TTC549 (cell line): ENCODE results near the gene ALG1.
"Not testable (repeated sequence)": the region's sequence is repeated elsewhere in the genome, so short reads cannot be mapped to it uniquely, and the experiment has no call there.

Source experiments
- FAIRE-seq: peaks from 2 replicates; lab custom pipeline; 2012; peaks lifted over from hg19 to GRCh38; lab: Jason Lieb, UNC

Gene ALG1

DNA sequence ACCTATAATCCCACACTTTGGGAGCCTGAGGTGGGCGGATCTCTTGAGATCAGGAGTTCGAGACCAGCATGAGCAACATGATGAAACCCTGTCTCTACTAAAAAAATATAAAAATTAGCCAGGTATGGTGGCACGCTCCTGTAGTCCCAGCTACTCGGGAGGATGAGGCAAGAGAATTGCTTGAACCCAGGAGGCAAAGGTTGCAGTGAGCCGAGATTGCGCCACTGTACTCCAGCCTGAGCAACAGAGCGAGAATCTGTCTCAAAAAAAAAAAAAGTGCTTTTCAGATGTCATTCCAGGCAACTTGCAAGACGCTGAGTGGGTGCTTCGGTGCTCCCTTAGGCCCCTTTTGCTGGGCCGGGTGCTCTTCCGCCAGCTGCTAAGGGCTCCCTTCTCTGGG is 27.1 kb upstream of the ALG1 start:
- FAIRE-seq, result not testable (repeated sequence)

DNA sequence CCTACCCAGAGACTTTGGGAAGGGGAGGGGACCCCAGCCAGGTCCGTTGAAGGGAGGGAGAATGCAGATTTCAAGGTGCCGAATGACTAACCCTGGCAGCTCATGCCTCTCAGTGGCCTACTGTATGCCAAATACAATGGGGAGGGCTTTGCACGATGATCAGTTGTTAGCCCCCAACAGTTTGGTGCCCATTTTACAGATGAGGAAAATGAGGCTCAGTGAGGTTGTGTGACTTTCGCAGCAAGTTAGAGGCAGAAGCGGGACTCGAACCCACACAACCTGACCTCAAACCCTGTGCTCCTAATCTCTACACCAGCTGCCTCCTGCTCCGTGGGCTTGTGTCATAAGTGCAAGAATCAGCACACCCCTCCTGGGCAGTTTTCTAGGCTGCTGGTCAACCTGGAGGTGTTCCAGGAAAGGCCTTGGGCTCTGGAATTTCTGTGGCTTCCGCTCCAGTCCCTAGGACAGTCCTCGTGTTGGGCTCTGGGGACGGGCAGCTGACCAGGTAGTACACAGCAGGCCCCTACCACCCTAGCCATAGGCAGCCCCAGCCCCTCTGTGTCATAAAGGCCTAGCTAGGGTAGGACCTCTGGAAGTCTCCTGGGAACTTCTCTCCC is 26.0 kb upstream of the ALG1 start:
- no peak for FAIRE-seq

DNA sequence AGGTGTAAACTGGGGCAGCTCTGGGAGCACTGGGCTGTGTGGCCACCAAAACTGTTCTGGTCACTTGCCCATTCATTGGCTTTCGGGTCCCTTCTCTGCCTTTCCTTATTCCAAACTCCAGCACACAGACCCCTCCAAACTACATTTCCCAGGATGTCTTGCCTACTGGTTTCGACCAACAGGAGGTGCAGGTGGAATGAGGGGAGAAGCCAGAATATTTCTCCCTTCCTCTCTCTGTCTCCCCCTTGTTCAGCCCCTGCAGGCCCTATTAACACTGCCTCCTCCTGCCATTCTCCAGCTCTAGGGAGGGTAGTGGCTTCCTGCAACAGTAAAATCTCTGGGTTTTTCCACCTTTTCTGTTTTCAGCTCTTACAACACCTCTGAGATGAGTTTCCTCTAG is 24.7 kb upstream of the ALG1 start:
- no peak for FAIRE-seq

DNA sequence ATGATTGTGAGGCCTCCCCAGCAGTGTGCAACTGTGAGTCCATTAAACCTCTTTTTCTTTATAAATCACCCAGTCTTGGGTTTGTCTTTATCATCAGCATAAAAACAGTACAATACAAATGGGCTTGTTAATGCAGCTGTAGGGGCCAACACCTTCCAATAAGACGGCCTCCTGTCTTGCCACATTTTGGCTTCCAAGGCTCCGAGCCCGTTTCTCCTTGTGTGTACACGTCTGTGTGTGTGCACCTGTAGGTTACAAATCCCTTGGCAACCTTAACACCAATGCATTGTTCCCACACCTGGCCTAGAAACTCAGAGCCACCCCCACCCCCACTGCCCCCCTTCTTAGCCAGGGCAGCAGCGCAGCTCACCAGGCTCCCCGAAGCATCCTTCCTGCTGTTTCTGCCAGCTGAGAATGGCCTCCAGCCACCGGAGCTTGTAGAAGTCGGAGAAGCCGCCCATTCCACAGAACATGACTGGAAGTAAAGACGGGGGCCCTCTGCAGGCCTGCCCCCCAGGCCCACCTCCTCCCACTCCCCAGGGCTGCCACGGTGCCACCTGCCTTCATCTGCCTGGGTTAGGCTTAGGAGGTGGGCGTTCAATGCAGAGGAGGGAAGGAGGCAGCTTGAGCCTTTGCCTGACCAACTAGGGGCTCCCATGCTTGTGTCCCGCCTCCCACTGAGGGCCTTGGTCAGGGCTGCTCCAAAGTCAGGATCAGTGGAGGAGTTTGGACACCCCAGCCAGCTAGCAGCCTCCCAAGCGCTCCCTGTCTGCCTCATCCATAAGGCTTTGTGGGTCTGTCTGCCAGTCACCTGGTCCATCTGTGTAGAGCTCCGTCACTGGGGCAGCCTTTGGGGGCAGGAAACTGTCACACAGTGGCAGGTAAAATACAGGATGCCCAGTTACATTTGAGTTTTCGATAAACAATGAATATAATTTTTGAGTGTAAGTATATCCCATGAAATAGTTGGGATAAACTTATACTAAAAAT is 16.5 kb upstream of the ALG1 start:
- no peak for FAIRE-seq

DNA sequence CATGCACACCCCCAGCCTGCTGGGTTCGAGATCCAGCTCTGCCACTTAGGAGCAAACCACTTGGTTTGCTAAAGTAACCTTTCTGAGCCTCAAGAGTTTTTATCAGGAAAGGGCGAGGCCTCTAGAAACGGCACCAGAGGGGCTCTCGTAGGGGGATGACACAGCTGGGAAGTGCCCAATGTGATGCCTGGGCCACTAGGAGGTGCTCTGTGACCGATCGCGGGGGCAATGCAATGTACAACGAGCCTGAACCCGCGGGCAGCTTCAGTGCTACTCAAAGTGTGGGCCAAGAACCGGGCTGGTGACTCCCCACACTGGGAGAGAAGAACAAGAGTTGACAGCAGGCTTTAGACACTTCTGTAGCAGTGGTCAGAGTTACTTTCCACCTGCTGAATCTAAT is 15.3 kb upstream of the ALG1 start:
- no peak for FAIRE-seq

DNA sequence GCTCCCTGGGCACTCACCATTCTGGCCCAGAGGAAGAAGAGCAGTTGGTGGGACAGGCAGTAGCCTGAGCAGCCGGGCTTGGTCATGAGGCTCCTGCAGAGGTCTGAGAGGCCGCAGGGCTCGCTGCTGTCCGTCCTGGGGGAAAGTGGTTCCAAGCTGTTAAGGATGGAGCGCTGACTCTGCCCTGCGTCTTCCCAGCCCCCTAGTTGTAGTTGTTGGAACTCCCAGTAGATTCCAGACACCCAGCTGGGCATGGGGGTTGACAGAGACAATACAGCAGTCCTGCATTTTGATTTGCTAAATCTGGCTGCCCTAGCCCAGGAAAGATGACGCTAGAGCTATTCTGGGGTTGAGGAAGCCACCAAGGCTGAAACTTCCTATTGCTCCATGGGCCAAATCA is 13.2 kb upstream of the ALG1 start:
- FAIRE-seq, result no peak

DNA sequence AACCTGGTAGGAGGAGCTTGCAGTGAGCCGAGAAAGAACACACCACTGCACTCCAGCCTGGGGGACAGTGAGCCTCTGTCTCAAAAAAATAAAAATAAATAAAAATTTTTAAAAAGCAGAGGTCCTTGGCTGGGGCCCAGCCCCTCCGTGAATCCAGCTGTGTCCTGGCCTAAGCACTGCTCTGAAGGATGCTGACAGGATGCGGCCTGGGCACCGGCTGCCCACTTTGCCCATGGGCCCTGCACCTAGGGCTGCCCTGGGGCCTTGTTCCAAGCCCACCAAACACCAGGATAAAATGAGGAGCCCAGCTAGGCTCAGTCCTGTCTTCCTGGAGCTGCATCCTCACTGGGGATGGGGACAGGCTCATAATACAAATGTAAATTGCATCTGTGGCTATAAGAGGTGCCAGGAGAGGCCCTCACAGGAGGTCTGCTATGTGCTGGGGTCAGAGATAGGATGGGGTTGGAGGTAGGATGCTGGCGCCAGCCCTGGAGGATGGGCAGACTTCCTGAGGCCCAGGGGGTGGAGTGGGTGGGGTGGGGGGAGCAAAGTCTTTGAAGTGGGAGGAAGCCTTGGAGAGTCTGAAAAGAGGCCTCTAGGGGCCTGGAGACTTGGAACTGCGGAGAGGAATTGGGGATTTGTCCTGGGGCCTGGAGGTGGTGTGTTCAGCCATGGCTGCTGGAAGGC is 12.1 kb upstream of the ALG1 start:
- FAIRE-seq, result no peak

DNA sequence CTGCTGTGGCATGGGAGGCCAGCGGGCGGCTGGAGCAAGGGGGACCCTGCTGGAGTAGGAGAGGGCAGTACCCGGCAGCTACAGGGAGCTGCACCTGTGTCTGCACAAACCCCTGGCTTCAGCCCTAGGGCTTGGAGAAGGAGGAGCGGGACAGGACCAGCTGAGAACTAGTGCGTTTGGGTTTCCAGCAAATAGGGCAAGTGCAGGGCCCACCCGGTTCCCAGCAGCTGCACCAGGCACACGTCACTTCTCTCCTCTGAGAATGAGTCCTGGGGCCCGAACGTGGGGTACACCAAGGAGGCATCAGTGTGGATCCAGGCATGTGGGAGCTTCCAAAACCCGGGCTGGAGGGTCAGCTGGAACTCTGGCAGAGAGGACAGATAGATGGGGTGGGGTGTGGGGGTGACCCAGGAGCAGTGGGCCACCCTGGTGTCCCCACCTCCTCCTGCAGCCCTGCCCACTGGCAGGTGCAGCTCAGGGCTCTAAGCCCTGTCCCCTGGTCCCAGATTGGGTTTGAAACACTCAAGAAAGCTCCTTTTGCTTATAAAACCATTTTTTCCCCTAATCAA is 11.5 kb upstream of the ALG1 start:
- FAIRE-seq, result no peak

DNA sequence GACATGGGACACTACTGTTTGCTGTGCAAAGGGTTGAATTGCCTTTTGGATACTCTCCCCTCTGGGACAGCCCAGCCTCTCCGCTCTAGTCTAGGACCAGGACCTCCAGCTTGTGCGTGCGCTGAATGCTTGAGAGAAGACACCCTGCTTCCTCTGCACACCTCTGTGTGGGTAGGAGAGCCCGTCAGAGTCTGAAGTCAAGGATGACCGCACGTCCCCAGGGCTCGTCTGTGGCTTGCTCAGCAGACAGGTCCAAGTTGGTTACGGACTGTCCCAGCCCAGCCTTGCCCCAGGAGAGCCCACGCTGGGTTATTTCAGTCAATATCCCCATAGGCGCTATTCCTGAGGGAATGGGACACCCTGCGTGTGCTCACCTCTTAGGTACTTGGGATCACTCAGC is 9.6 kb upstream of the ALG1 start:
- FAIRE-seq, result no peak

DNA sequence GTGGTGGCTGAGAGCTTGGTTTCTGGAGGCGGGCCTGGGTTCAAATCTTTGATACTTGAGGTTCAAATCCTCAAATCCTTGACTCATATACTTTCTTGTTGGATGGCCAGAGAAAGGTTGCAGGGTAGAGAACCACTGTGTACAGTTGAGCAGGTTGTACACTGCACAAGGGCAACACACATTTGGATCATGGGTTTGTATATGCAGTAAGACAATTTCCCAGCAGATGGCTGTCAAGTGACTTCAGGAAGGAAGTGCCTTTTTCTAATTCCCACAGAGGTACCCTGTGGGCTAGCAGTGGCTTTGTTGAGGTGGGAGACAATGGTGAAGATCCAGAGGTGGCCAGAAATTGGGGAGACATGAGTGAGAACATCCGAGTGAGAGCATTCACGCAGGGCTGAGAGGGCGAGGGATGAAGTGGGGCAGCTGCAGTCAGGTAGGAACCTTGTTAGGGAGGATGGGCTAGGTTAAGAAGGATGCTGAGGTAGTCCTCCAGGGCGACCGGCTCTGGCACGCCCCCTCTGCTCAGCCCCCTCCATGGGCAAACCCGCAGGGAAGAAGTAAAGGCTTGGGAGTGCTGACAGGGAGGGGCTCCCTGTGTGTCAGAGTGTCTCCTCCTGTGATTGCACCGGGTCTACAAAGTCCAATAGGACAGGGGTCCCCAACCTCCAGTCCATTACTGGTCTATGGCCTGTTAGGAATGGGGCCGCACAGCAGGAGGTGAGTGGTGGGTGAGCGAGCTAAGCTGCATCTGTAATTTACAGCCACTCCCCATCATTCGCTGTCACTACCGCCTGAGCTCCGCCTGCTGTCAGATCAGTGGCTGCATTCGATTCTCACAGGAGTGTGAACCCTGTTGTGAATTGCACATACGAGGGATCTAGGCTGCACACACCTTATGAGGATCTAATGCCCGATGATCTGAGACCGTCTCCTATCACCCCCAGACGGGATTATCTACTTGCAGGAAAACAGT is 8.6 kb upstream of the ALG1 start:
- FAIRE-seq, result no peak

DNA sequence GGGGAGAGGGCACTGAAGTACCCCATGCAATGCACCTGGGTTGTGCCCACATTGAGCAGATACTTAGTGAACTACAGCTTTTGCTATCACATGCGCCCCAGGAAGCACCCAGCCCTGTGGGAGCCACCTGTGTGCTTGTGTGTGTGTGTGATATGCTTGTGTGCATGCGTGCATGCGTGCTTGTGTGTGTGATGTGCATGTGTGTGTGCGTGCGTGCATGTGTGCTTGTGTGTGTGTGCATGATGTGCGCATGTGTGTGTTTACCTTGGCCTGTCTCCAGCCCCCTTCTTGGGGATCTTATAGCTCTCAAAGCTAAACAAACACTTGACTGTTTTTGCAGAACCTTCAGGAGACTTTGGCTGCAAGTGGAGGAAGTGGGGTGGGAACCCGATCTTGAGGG is 6.7 kb upstream of the ALG1 start:
- FAIRE-seq, result no peak

DNA sequence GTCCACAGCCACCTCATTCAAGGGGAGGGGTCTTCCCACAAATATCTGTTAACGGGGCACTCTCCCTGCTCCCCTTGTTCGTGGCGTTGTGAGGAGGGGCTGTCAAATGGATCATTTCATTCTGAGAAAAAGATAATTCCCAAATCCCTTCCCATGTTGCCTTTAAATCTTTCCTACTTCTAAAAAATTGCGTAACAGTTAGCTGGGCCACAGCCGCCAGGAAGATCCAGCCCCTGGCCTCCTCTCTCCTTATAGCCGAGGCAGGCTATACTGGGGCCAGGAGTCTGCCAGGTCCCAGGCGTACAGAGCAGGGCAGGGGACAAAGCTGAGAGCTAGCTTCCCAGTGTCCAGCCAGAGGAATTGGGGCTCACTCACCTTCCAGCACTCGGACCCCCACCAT is 6.3 kb upstream of the ALG1 start:
- FAIRE-seq, result no peak

DNA sequence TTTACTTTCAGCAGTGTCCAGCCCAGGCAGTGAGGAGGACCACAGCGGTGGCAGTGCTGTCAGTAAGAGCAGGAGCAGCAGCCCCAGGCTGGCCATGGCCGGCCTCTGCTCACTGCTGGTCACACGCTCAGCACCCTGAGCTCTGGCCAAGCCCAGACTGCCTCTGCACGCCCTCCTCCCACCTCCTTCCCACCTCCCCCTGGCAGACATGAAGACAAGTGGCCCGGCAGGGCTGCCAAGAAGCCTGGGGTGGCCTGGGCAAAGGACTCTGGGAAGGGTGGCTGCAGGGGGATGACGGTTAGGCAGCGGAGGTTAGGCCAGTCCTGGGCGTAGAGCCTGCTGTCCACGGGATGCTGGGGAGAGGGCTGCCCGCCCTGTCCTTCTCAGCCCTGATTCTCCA is 5.8 kb upstream of the ALG1 start, which contains the start of gene C16orf89:
Gene C16orf89, minus strand, starts transcription at position 144 of the 400 bp plus-strand sequence. Its CDS starts 48 bp downstream, at position 96.
- no peak for FAIRE-seq

DNA sequence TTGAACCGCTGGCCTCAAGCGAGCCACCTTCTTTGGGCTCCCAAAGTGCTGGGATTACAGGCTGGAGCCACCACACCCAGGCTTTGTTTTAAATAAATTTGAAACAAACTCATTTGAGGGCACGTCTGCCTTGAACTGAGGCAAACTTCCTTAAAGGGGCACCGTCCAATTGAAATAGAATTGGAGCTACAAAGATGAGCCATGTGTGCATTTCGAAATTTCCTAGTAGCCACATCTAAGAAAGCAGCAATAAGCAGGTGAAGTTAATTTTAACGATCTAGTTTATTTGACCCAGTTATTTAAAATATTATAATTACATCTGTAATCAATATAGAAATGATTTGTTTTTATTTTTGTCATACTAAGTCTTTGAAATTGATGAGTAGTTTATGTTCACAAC is 5.1 kb upstream of the ALG1 start:
- no peak for FAIRE-seq

DNA sequence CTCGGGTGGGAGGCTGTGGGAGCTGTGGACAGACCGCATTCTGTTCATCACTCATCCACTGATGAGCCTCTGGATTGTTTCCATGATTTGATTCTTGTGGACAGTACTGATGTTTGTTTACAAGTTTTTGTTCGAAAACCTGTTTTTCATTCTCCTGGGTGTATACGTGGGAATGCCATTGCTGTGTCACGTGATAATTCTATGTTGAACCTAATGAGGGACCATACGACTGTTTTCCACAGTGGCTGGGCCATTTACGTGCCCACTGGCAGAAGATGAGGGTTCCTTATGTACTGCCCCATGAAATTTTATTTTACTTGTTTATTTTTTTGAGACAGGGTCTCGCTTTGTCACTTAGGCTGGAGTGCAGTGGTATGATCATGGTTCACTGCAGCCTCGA is 2.6 kb upstream of the ALG1 start:
- FAIRE-seq, result no peak

DNA sequence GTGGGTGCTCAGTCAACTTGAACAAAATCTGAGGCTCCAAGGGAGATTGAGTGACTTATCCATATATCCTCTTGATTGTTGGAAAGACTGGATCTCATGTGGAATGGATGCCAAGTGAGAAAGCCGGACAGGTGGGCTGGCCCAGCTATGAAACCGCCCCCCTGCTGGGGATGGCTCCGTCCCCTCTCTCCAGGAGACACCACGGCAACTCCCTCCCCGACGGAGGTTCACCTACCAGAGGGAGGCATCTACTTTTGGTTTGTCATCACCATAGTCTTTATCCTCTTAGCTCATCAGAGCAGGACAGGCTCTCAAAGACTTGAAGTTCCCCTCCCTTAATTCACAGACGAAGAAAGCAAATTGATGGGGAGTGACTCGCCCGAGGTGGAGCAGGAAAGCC is 1.8 kb upstream of the ALG1 start:
- no peak for FAIRE-seq

DNA sequence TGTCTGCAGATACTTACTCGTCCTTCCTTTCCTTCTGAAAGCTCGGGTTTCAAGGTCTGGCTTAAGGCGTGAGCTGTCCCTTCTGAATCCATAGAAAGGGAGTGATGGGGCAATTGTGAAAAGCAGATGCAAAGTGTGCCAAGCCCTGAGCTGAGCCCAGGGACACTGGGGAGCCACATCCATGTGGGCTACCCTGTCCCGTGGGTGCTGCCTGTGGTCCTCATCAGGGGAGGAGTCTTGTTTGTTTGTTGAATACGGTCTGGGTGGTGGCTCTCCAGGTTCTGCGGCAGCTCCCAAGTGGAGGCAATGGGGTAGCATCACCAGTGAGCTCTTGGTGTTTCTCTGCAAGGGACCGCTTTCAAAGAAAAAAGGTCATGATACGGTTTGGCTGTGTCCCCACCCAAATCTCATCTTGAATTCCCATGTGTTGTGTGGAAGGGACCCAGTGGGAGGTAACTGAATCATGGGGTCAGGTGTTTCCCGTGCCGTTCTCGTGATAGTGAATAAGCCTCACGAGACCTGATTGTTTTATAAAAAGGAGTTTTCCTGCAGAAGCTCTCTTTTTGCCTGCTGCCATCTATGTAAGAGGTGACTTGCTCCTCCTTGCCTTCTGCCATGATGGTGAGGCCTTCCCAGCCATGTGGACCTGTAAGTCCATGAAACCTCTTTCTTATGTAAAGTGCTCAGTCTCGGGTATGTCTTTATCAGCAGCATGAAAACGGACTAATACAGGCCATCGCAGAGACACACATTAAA is 1.0 kb upstream of the ALG1 start:
- no peak for FAIRE-seq

DNA sequence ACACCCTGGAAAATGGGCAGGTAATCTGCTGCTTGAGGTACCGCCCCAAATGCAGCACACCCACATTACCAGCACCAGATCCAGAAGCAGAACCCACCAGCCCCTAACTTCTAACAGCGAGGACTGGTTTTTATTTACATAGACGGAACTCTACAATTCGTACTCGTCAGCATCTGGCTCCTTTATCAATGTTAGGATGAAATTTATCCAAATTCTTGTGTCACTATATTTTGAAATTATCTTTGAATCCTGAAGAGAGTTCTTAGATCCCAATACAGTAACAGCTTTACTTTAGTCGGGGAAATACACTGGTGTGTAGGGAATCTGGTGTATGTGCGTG is 332 bp upstream of the ALG1 start:
- no peak for FAIRE-seq

DNA sequence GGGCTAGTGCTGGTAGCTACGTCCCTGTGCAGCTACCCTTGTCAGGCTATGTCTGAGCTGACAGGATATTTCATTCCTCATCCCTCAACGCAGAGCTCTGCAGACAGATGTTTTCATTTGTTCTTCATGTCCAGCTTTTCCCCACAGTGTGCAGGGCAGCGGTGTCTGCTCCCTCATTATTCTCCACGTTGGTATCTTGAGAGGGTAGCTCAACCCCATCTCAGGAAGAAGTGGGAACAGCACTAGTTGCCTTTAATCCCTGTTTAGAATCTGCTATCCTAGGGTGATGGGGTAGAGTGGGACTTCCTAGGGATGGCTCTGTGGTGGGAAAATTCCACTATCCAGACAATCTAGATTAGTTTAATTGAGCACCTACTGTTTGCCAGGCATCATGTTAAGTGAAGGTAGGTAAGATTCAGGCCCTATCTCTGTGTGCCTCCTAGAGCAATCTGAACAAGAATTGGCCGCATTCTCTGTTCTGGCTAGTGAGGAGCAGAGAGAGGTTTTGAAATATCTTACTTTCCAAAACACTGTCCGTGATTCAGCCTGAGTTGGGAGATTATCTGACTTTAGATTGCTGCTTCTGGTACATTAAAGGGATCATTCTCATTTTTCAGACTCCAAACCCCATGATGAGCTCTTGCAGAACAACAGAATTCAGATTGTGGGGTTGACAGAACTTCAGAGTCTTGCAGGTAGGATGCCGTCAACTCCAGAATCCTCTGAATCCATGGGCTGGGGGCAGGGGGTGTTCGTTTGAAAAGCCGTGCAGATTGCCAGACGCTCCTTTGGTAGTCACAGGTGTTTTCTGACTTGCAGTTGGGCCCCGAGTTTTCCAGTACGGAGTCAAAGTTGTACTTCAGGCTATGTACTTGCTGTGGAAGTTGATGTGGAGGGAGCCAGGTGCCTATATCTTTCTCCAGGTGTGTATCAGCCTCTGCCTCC is 963 bp downstream of the ALG1 start:
- no peak for FAIRE-seq

DNA sequence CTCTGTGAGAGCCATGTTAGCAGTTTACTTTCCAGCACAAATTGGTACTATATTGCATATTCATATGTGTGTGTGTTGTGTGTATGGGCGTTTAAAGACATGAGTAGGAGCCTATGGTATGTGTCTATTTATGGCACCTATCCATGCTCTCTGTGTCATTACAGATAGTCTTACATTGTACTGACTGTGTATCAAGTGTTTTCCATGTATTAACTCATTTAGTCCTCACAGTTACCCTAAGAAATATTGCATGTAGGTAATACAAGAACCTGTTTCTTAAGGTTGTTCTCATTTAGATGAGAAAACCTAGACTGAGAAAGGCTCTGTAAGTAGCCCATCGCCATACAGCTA is 1.6 kb downstream of the ALG1 start:
- no peak for FAIRE-seq
